CD4-positive, CD25-positive, alpha-beta regulatory T cell (primary cell): ENCODE measurements around the gene SAMD5. TPM values are rescaled to one million over a fixed set of nuclear protein-coding genes. Genes with fewer than 3 reads are reported as not detected.

ENCODE experiments used
- ATAC-seq, 2 donors: fragments of 150-1000 bp; cut with Tn5 transposase; one replicate each; pipeline ENCODE4 v1.10.0; 2021; ENCODE audit warnings: low read depth in 2 of 2, moderate number of reproducible peaks in 2 of 2, moderate library complexity in 1 of 2
- DNase-seq, 3 donors: peaks; one replicate each; pipeline versions ENCODE4 v3.0.0 to v3.0.0-alpha.2; 2012 to 2022; ENCODE audit warnings: mixed read lengths in 1 of 3
- H3K27ac ChIP-seq: one replicate; pipeline ENCODE4 v1.7.0; 2013; ENCODE audit warnings: mild to moderate bottlenecking, low read length; ENCODE audit not compliant: insufficient read depth, poor library complexity, severe bottlenecking
- H3K27me3 ChIP-seq: one replicate; pipeline ENCODE4 v1.7.0; 2013; ENCODE audit warnings: low read length; ENCODE audit not compliant: control insufficient read depth, insufficient read depth
- H3K36me3 ChIP-seq: one replicate; pipeline ENCODE4 v1.7.0; 2013; ENCODE audit warnings: mild to moderate bottlenecking, low read length, moderate library complexity; ENCODE audit not compliant: control insufficient read depth, insufficient read depth
- H3K4me1 ChIP-seq: 2 replicates; pipeline ENCODE4 v1.7.0; 2013; ENCODE audit warnings: mild to moderate bottlenecking, low read length; ENCODE audit not compliant: insufficient read depth, control insufficient read depth, poor library complexity, severe bottlenecking
- H3K4me3 ChIP-seq: one replicate; pipeline ENCODE4 v1.7.0; 2013; ENCODE audit warnings: low read depth, mild to moderate bottlenecking, low read length, moderate library complexity
- H3K9me3 ChIP-seq, 2 experiments: 1 replicate in 1 of 2; 2 replicates in 1 of 2; pipeline ENCODE4 v1.7.0; 2013; ENCODE audit warnings: low read length in 2 of 2, mild to moderate bottlenecking in 1 of 2, moderate library complexity in 1 of 2; ENCODE audit not compliant: control insufficient read depth in 2 of 2
- H3K27ac Mint-ChIP-seq, 3 donors: one replicate each; pipeline ENCODE4 v1.8.0; 2020 to 2022; ENCODE audit warnings: mild to moderate bottlenecking in 3 of 3, mixed read lengths in 3 of 3, moderate library complexity in 2 of 3
- H3K27me3 Mint-ChIP-seq: one replicate; pipeline ENCODE4 v1.8.0; 2022; ENCODE audit warnings: mild to moderate bottlenecking, mixed read lengths
- H3K36me3 Mint-ChIP-seq: one replicate; pipeline ENCODE4 v1.8.0; 2020; ENCODE audit warnings: mixed read lengths
- H3K4me1 Mint-ChIP-seq, 4 donors: one replicate each; pipeline ENCODE4 v1.8.0; 2020 to 2022; ENCODE audit warnings: mixed read lengths in 4 of 4, mild to moderate bottlenecking in 1 of 4
- H3K4me3 Mint-ChIP-seq, 4 donors: one replicate each; pipeline ENCODE4 v1.8.0; 2020 to 2022; ENCODE audit warnings: mild to moderate bottlenecking in 4 of 4, mixed read lengths in 4 of 4, moderate library complexity in 3 of 4
- H3K9me3 Mint-ChIP-seq, 7 donors: one replicate each; pipeline ENCODE4 v1.8.0; 2020 to 2022; ENCODE audit warnings: mixed read lengths in 7 of 7, mild to moderate bottlenecking in 3 of 7, moderate library complexity in 2 of 7
- polyA plus RNA-seq, 4 donors: library from polyadenylated mRNA; unstranded; fragments of 300-500 nt; fragmentation: Illumina TruSeq; gene quantifications; one replicate each; pipeline ENCODE4 v1.2.3, GENCODE V29; 2021
- total RNA-seq: library from RNA; stranded (reverse); gene quantifications from one replicate; pipeline ENCODE4 v1.2.3, GENCODE V29; 2022

The SAMD5 gene
- total and polyA plus RNA-seq, 5 donors from 2014 or later = not detected

DNA sequence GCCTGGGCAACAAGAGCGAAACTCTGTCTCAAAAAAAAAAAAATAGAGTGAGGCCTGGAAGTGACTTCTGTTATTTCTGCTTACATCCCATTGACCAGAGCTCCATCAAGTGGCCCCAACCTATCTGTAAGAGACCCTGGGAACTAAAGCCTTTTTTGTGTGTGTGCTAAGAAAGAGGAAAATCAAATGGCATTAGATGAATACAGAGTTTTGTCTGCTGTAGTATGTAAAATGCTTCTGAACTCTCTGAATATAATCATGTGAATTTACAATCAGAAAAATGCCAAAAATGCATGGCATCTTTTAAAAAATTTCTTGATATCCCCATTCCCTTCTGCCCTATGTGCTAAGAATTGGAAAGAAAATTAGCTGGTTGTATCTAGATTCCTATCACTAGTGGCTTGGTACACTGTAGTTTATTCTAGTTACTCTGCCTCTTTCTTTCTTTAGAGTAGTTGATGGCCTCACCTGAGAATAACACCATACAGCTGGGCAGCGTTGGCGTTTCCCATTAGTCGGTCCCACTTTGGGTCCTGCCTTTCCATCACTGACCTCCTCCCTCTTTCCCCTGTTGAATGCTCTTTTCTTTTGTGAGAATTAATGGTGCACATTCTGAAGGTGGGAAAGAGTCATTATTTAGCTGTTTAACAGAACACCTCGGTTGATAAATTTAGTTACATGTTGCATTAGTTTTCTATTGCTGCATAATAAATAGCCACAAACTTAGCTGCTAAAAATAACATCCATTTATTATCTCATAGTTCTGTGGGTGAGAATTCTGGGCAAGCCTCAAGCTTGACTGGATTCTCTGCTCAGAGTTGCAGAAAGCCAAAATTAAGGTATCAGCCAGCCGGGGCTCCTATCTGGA is 38.2 kb downstream of the SAMD5 start:
- Mint-ChIP-seq H3K27me3 (no peaks in the 10 kb centered on the region), H3K4me1 (no peaks in the 10 kb centered on the region), H3K9me3 (peaks cover 0 to 8% (median 1%) of the 10 kb centered on the region in 7 donors), H3K4me3 (no peak overlapping the region), H3K36me3 (no peaks in the 10 kb centered on the region), H3K27ac (no peak overlapping the region)
- H3K4me1 ChIP-seq = no peaks in the 10 kb centered on the region
- H3K36me3 ChIP-seq = no peaks in the 10 kb centered on the region
- H3K9me3 ChIP-seq = no peaks in the 10 kb centered on the region
- DNase-seq (no peak), ATAC-seq (no peak)
- H3K27me3 ChIP-seq = no peaks in the 10 kb centered on the region
- no peak overlapping the region for H3K27ac ChIP-seq
- no peak overlapping the region for H3K4me3 ChIP-seq

DNA sequence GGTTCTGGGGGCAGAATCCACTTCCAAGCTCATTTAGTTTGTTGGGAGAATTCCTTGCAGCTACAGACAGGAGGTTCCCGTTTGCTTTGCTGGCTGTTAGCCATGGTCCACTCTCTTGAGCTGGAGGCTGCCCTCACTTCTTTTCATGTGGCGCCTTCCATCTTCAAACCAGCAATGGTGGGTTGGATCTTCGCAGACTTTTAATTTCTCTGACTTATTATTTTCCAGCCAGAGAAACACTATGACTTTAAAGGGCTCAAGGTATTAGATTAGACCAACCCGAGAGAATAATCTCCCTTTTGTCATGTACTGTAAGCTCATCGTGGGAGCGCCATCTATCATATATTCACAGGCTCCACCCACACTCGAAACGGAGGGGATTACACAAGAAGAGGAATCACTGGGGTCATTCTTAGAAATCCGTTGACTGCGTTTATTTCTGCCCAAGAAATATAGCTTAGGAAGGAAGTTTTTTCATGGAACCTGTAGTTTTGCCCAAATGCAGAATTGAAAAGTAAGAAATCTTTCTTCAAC is 38.9 kb downstream of the SAMD5 start:
- no peak overlapping the region for H3K27ac Mint-ChIP-seq
- no peak overlapping the region for H3K27ac ChIP-seq
- no peak overlapping the region for H3K4me3 Mint-ChIP-seq
- no peaks in the 10 kb centered on the region for H3K4me1 ChIP-seq
- H3K4me3 ChIP-seq = no peak overlapping the region
- DNase-seq (no peak), ATAC-seq (no peak)
- no peaks in the 10 kb centered on the region for H3K4me1 Mint-ChIP-seq
- no peaks in the 10 kb centered on the region for H3K36me3 ChIP-seq
- H3K9me3 Mint-ChIP-seq = peaks cover 0 to 4% (median 1%) of the 10 kb centered on the region in 7 donors
- no peaks in the 10 kb centered on the region for H3K9me3 ChIP-seq
- H3K36me3 Mint-ChIP-seq = no peaks in the 10 kb centered on the region
- H3K27me3 ChIP-seq = no peaks in the 10 kb centered on the region
- no peaks in the 10 kb centered on the region for H3K27me3 Mint-ChIP-seq

DNA sequence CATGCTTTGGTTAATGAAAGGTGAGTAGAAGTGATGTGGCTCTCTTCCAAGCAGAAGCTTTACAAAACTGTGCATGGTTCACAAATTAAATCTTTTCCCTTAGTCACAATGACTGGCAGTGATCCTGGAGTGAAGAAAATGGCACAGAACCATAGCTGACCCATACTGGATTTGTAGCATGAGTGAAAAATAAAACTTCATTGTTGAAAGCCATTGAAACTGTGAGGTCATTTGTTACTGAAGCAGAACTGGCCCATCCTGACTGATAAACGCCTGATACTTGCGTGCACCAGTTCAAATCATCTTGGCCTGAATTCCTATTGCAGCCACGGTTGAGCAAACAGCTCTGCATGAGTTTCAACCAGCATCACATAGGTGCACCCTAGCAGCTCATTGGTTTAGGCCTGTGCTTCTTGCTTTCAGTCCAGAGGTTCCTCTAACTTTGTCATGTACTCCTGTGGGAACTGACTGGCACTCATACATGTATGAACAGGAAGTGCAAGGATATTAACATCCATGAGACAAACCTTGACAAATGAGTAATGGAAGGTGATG is 40.5 kb downstream of the SAMD5 start:
- Histone ChIP-seq H3K27ac (no peak overlapping the region), H3K4me1 (no peaks in the 10 kb centered on the region), H3K9me3 (no peaks in the 10 kb centered on the region), H3K4me3 (no peak overlapping the region), H3K27me3 (no peaks in the 10 kb centered on the region), H3K36me3 (no peaks in the 10 kb centered on the region)
- H3K27me3 Mint-ChIP-seq = no peaks in the 10 kb centered on the region
- no peak overlapping the region for H3K27ac Mint-ChIP-seq
- H3K4me3 Mint-ChIP-seq = no peak overlapping the region
- H3K9me3 Mint-ChIP-seq = peaks cover 0 to 4% (median 0%) of the 10 kb centered on the region in 7 donors
- ATAC-seq = no peak
- DNase-seq = no peak
- no peaks in the 10 kb centered on the region for H3K36me3 Mint-ChIP-seq
- H3K4me1 Mint-ChIP-seq = no peaks in the 10 kb centered on the region

DNA sequence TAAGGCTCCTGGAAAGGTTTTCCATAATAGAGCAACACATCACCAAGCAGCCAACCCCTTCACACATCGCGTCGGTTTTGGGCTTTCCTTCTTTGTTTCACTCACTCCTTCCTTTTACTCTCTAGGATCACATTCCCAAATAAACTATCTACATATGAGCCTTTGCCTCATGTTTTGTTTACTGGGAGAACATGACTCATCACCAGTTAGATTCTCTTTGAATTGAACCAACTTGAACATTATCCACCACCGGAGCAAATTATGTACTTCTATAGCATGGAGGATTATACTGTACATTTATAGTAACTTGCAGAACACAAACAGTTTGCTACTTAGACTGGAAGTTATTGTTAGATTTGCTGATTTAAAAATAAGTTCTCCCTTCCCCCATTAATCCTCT is 41.0 kb downstream of the SAMD5 start:
- DNase-seq = no peak
- no peaks in the 10 kb centered on the region for H3K36me3 ChIP-seq
- H3K36me3 Mint-ChIP-seq = no peaks in the 10 kb centered on the region
- H3K4me3 ChIP-seq = no peak overlapping the region
- no peak overlapping the region for H3K27ac Mint-ChIP-seq
- no peak for ATAC-seq
- H3K9me3 ChIP-seq = no peaks in the 10 kb centered on the region
- peaks cover 0 to 4% (median 0%) of the 10 kb centered on the region in 7 donors for H3K9me3 Mint-ChIP-seq
- no peaks in the 10 kb centered on the region for H3K4me1 ChIP-seq
- H3K27me3 Mint-ChIP-seq = no peaks in the 10 kb centered on the region
- no peaks in the 10 kb centered on the region for H3K4me1 Mint-ChIP-seq
- no peak overlapping the region for H3K4me3 Mint-ChIP-seq
- no peaks in the 10 kb centered on the region for H3K27me3 ChIP-seq
- no peak overlapping the region for H3K27ac ChIP-seq

DNA sequence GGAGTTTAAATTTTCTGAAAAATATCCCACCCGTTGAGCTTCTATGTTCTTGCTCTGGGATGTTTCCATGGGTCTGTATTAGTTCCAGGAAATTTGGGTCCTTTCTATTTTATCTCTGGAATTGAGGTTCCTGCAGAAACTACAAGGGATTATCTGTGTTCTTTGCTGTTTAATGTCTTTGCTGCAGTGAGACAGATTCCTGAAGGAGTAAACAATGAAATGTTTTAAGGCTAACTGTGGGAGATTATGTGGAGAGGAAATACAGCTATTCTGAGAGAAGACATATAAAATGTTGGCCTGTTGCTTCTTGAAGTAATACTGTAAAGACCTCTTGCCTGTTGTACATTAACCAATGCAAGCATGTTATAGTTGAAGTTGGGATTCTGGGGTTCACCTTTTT is 43.5 kb downstream of the SAMD5 start:
- no peak overlapping the region for H3K4me3 Mint-ChIP-seq
- Histone ChIP-seq H3K36me3 (no peaks in the 10 kb centered on the region), H3K9me3 (no peaks in the 10 kb centered on the region), H3K4me1 (no peaks in the 10 kb centered on the region), H3K27me3 (no peaks in the 10 kb centered on the region), H3K4me3 (no peak overlapping the region), H3K27ac (no peak overlapping the region)
- DNase-seq (no peak), ATAC-seq (no peak)
- H3K4me1 Mint-ChIP-seq = no peaks in the 10 kb centered on the region
- H3K9me3 Mint-ChIP-seq = peaks cover 0 to 4% (median 0%) of the 10 kb centered on the region in 7 donors
- H3K27me3 Mint-ChIP-seq = no peaks in the 10 kb centered on the region
- no peak overlapping the region for H3K27ac Mint-ChIP-seq
- no peaks in the 10 kb centered on the region for H3K36me3 Mint-ChIP-seq

DNA sequence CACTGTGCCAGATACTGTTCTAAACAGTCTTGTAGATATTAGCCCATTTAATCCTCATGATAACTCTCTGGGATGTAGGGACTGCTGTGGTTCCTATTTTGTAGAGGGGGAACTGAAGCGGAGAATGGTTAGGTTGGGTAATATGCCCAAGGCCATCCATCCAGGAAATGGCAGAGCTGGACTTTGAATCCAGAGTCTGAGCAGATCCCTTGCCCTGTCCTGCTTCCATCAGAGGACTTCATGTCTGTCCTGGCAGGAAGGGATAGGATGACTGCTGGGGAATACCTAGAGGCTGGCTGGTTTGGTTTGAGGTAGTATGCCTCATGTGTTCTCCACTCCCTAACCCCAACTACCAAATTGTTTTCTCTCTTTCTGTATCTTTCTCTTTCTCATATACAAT is 44.6 kb downstream of the SAMD5 start:
- Mint-ChIP-seq H3K9me3 (peaks cover 0 to 5% (median 0%) of the 10 kb centered on the region in 7 donors), H3K36me3 (no peaks in the 10 kb centered on the region), H3K27ac (no peak overlapping the region), H3K27me3 (no peaks in the 10 kb centered on the region), H3K4me1 (no peaks in the 10 kb centered on the region), H3K4me3 (no peak overlapping the region)
- Histone ChIP-seq H3K4me3 (no peak overlapping the region), H3K4me1 (no peaks in the 10 kb centered on the region), H3K27me3 (no peaks in the 10 kb centered on the region), H3K27ac (no peak overlapping the region), H3K9me3 (no peaks in the 10 kb centered on the region), H3K36me3 (no peaks in the 10 kb centered on the region)
- no peak for ATAC-seq
- DNase-seq = no peak

DNA sequence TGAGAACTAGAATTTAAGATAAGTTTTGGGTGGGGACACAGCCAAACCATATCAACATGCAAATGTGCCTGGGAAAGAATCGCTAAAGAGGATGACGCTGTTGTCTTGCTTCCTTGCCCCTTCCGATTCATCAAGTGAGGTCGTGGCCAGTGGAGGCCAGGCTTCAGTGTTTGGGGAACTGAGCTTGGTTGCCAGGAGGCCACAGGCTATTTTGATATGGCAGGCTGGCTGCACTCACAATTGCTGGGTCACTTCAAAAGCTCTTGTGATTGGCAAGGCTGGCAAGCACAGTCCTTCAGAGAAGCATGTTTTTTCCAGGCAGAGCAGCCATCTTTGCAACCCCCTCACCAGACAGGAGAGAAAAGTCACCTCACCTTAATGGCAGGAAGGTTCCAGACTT is 45.8 kb downstream of the SAMD5 start:
- Mint-ChIP-seq H3K4me1 (no peaks in the 10 kb centered on the region), H3K36me3 (no peaks in the 10 kb centered on the region), H3K4me3 (no peak overlapping the region), H3K9me3 (peaks cover 0 to 5% (median 2%) of the 10 kb centered on the region in 7 donors), H3K27ac (no peak overlapping the region), H3K27me3 (no peaks in the 10 kb centered on the region)
- no peak for DNase-seq
- Histone ChIP-seq H3K4me1 (no peaks in the 10 kb centered on the region), H3K4me3 (no peak overlapping the region), H3K36me3 (no peaks in the 10 kb centered on the region), H3K27ac (no peak overlapping the region), H3K27me3 (no peaks in the 10 kb centered on the region), H3K9me3 (no peaks in the 10 kb centered on the region)
- ATAC-seq = no peak
